NCI-H2081 (cell line): Measurements from ENCODE around the gene LRP1.

Experiments
- DNase-seq, 2 experiments: peaks; one replicate each; lab custom pipeline; 2025; lab: John Stamatoyannopoulos, UW

Gene LRP1

DNA sequence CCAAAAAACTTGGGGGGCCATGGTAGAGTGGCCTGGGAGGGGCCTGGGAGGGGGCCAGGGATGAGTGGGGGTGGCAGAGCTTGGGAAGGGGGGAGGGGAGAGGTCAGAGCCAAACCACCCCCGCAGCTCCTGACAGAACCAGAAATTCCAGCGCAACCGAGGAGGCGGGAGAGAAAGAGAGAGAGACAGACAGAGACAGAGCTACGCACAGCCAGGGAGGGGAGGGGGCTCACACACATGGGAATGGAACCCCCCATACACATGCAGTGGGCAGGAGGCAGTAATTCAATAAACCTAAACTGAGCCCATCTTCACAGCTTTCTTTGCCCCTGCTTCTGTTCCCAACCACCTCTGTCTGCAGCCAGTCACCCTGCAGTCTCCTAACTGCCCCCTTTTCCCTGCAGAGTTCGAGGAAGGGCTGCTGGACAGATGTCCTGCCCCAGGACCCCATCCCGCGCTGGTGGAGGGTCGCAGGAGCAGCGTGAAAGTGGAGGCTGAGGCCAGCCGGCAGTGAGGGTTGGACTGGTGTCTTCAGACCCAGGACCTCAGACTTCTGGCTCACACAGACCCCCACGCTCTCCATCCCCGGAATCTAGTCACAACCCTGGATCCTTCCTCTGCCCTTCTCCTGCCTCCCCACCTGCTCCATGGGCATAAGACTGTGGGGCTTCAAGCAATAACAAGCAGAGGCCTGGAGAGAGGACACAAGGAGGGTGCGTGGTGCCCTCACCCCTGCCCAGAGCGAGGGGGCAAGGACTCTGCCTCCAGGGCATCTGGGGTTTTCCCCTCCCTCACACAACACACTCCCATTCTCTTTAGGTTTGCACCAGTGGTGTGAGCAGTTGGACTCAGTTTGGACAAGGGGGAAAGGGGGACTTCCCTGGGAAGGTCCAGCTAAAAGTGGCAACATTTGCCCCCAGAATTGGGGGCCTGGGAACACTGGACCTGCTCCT is 33.8 kb upstream of the LRP1 start:
- no peak for DNase-seq

GRCh38 chr12:57095440-57095839 is 32.8 kb upstream of the LRP1 start:
- DNase-seq: no peak

- DNase-seq: no peak
Measured at GRCh38 chr12:57096099-57096572, 32.1 kb upstream of the LRP1 start.

DNA sequence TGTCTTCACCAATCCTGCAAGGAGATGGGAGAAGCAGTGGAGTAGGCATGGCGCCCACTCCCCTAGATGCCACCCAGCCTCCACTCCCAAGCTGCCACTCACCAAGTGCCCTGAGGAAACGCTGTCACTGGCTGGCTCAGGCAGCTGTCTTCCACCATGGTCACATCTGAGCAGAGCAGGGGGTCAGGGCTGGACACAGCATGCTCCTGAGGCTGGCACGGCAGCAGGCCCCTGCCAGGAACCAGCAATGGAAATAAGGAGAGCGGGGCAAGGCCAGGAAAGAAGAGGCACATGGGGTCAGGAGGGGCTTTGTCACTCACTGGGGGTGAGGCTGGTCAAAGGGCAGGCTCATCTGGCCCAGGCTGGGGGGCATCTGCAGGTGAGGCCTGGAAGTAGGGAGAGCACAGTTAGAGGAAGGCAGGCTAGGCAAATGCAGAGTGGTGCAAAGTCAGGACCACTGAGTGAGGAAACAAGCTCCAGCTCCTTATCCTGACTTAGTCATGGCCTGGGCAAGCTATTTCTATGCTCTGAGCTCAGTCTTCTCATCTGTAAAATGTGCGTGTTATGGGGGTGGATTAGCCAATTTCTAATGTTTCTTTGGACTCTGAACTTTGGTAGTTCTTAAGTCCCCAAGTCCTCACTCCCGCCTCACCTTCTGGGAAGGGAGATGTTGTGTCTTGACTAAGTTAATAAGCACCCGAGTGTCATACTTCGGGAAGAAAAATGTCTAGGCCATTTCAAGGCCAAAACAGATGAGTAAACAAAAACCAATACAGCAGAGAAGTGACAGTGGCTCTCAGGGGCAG is 31.3 kb upstream of the LRP1 start:
- DNase-seq: no peak

GRCh38 chr12:57097554-57097835 is 30.8 kb upstream of the LRP1 start:
- no peak for DNase-seq

DNA sequence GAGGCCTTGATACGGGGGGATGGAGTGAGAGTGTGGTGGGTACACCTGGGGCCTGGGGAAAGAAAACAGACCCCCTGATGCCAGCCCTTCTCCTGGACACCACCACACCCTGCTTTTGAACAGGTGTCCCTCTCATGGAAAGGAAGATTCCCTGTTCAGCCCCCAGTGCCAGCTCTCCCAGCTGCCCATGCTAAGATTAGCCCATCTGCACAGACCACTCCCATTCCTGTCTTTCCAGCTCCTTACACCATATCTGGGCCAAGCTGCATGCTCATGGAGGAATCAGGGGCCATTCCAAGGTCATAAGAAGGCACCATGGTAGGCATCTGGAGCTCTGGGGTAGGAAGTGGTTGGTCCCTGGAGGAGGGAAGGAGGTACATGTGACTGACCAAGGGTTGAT is 29.7 kb upstream of the LRP1 start:
- no peak for DNase-seq

DNA sequence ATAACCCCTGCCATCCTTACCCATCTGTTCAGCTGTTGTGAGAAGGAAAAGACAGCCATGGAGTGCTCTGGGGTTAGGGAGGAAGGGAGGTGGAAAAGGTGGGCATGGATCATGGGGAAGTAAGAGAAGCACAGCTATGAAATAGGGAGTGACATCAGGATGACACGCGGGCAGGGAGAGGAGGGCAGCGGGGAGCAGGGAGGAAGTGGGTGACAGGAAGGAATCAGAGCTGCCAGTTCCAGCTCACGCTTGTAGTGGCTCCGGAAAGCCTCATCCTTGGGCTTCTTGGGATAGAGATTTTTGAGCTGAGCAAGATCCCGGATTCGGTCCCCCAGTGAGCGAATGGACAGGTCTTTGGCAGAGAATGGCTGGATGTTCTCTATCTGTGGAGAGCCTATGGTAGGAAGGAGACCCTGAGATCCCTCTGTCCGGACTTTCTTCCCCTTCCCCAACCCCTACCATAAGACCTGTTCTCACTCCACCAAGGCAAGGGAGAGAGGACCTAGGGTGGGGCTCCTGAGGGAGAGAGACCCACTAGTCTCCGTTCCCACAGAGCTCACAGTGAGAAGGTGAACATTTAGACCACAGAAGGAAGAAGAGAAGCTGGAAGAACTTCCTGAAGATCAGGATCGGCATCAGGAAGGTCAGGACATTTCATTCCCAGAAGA is 29.1 kb upstream of the LRP1 start:
- no peak for DNase-seq

DNA sequence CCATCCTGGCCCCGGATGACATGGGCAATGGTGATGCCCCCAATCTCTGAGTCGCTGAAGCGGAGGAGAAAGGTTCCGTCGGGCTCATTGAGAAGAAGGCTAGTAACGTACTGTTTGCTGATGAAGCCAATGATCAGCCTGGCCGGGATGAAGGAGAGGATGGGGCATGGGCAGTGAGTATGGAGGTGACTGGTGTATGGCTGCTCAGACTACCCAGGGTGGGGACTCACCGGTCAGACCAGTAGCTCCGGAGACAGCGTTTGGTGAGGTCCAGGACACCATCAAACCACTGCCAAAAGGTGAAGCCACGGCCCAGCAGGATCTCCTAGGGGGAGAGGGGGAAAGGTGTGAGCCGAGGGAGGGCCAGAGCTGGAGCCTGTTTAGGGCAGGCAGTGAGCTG is 28.5 kb upstream of the LRP1 start:
- DNase-seq: no peak

DNA sequence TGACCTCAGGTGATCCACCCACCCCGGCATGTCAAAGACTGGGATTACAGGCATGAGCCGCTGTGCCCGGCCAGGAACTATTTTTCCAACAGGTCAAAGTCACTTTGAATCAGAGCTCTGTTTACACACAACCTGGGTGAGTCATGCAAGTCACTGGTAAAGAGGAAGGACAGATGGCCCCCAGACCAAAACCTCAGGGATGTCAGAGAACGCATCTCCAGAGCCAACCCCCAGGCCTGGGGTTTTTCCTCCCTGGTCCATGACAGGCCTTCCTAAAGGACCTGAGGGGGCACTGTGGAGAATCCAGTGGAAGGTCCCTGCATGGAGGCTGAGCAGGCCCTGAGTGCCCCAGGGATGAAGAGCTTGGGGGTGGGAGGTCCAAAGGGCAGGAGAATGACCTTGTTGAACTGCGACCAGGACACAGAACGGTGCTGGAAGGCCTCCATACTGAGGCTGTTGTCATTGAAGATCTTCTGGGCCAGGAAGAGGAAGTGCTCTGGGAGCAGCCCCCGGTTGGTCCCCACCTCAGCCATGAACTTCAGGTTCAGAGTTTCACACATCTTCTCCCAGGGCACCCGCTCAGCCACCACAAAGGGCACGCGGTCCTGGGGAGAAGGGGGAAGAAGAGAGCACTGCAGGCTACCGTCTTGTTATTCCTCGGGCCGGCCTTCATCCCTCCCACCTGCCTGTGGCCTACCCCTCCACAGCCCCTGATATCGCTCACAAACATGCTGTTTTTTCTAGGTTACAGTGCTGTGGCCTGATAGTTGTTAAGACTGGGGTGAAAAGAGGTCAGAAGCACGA is 26.2 kb upstream of the LRP1 start:
- no peak for DNase-seq

GRCh38 chr12:57103856-57104255 is 24.4 kb upstream of the LRP1 start:
- DNase-seq: no peak

DNA sequence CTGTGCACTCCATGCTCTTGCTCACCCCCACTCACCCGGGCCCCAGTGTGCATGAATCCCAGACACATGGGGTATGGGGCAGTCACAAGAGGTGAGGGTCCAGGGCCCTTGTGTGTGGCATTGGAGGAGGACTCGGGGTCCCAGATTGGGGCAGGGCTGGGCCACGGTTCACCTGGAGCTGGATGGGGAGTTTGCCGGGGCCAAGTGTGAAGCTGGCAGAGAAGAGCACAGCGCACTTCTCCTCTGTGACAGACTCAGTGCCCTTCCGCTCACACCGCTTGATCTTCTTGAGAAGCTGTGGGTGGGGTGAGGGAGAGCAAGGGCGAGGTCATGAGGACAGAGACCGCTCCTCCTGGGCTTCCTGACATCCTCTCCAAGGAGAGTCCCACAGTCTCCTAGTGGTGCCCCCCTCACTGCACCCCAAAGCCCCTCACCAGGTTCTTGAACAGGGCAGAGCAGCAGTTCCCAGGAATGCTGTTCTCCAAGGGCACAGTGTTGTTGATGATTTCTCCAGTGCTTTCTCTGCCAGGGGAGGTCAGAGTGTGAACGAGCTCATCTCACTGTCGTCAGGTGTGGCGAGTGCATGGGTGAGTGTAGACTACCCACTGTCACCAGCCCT is 23.9 kb upstream of the LRP1 start:
- DNase-seq: no peak

- no peak for DNase-seq
Measured at GRCh38 chr12:57105011-57105753, 23.1 kb upstream of the LRP1 start.

DNA sequence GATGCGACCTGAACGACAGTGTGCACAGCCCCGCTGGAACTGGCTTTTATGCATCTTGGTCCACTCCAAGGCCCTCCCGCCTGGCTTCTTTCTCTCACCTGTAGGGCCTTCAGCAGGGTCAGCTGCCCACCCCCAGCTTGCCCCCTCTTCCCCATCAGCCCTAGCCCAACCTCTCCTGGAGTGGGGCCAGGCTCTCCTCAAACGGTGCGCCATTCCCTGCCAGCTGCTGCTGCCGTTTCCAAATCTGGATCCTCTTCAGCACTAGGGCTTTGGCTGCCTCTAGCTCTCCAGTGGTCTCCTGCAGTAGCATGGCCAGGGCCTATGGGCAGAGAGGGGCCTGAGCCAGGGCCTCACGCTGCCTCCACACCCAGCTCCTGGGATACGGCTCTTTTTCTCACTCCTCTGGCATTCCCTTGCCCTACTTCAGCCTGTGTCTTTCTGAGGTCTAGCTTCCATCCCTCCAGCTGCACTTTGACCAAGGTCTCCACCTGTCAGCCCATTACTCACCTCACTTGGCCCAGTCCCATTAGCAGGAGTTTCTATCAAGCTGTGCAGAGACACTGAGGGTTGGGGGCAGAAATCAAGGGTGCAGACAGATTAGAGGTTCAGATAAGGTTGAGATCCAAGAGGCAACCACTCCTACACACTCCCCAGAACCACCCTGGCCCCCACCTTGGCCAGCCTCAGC is 22.1 kb upstream of the LRP1 start:
- DNase-seq: no peak

- DNase-seq: no peak
Measured at GRCh38 chr12:57107456-57108155, 20.7 kb upstream of the LRP1 start.

DNA sequence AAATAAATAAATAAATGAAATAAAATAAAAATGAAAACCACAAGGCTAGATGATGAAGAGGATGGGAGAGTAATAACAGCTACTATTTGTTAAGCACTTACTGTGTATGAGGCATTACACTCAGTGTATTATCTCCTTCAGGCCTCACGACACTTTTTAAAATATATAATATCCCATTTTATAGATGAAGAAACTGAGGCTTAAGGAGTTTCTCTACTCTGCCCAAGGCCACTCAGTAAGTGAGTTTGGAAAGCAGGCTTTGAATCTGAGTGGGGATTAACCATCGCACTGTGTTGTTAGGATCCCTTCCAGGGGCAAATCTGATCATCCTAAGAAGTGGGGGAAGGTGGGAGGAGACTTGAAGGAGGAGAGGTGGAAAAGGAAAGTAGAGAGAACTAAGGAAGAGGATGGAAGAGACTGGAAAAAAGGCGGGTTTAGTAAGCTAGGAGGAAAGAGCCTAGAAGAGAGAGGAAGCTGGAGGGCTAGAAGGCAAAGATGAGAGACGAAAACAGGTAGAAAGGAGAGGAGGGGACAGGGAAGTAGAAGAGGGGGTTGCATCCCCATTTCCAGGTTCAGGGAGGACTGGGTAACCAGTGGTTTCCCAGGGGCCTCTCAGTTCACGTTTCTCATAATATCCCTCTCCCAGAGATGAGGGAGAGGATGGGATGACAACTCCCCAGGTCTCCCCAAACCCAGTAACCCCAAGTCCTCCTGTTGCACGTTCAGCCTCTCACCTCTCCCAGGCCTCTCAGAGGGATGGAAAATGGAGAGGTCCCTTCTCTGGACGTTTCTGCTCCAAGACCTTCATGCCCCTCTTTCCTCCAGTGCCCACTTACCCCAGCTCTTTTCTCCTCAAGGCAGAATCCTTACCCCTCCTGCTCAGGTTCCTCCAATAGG is 18.8 kb upstream of the LRP1 start:
- no peak for DNase-seq

GRCh38 chr12:57110104-57111030 is 17.9 kb upstream of the LRP1 start:
- no peak for DNase-seq

DNA sequence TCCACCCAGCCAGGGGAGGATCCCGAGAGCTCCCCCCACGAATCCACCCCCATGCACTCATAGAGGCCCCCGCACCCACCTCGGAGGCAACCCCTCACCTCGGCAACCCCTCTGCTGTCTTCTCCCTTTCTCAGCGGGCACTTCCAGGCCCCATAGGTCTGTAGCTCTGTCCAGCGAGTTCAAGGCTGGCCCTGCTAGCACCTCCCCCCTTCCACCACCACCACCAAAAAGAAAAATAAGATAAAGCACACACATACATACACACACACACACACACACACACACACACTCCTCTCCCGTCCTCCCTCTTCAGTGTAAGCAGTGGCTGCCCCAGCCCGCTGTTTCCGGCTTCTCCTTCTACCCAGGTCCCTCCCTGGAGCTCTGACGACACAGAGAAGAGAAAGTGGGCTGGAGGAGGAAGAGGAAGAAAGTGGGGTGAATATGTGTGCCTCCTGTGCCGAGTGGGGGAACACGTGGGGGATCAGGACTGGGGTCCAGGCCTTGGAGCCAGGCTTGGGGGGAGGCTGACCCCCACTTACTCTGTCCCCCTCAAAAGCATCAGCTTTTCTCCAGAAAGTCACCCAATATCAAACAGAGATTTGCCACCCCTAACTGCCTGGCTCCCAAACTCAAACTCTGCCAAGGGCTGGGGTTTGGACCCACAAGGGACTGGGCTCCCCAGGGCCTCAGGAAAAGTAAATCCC is 17.1 kb upstream of the LRP1 start, which contains the start of gene STAT6:
Gene STAT6 (minus strand): TSS at position 332 of the 704 bp plus-strand sequence. CDS start 3,084 bp downstream, outside the sequence.
- no peak for DNase-seq
